Measurements from ENCODE around the gene OR1F1.

OR1F1 gene

DNA sequence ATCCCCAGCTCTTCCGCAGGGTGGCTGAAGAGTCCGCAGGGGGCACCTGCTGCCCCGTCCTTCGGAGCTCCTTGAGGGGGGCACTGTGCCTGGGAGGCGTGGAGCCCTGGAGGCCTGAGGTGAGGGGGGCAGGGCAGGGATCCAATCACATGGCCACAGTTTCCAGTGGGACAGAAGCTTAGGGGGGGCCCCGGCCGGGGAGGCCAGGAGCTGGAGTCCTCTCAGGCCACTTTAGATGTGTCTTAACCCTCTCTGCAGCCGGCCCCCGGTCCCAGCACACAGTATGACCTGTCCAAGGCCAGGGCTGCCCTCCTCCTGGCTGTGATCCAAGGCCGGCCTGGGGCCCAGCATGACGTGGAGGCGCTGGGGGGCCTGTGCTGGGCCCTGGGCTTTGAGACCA is 42.3 kb upstream of the OR1F1 start:
- DNase-seq (ENCODE audit: low read depth in 1 of 2, low spot score in 1 of 2) = no peak
- no peak for TF ChIP-seq JUND (IDR thresholded peaks at IDR 0.05; ENCODE audit: low read depth)
- in situ Hi-C loops (cut with HindIII; ENCODE audit: low pct_unique_long_range_greater_than_20kb, low sequenced_read_pairs) = no loop called here

DNA sequence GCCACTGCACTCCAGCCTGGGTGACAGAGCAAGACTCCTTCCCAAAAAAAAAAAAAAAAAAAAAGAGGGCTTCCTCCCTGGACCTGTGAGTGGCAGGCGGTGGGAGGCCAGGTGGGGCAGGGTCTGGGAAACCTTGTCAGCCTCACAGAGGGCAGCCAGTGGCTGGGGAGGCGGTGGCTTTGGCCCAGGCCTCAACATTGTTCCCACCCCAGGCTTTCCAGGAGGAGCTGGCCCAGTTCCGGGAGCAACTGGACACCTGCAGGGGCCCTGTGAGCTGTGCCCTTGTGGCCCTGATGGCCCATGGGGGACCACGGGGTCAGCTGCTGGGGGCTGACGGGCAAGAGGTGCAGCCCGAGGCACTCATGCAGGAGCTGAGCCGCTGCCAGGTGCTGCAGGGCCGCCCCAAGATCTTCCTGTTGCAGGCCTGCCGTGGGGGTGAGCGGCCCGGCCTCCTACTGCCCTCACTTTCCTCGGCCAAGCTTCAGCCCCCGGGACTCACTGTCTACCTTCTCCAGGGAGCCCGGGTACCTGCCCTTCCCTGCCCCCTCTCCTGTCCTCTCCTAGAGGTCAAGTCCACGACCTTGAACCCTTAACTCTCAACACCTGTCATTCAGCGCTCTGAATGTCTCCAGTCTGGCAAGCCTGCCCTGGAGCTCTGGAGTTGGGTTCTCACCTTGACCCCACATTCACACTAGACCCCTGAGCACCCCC is 40.8 kb upstream of the OR1F1 start:
- TF ChIP-seq JUND (IDR thresholded peaks at IDR 0.05; ENCODE audit: low read depth) = no peak
- in situ Hi-C loops (cut with HindIII; ENCODE audit: low pct_unique_long_range_greater_than_20kb, low sequenced_read_pairs) = no loop called here
- no peak for DNase-seq (ENCODE audit: low read depth in 1 of 2, low spot score in 1 of 2)

DNA sequence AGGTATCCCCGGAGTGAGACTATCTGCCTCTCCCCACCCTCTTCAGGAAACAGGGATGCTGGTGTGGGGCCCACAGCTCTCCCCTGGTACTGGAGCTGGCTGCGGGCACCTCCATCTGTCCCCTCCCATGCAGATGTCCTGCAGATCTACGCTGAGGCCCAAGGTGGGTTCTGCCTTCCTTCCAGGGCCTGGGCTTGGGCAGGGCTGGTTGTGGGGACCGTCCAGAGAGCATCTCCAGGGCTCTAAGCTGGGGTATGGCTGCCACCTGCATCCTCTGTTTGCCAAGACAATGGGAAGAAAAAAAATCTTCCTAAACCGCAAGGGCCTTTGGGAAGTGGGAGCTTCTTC is 40.3 kb upstream of the OR1F1 start:
- no peak for TF ChIP-seq JUND (IDR thresholded peaks at IDR 0.05; ENCODE audit: low read depth)
- in situ Hi-C loops (cut with HindIII; ENCODE audit: low pct_unique_long_range_greater_than_20kb, low sequenced_read_pairs) = no loop called here
- DNase-seq (ENCODE audit: low read depth in 1 of 2, low spot score in 1 of 2) = no peak

DNA sequence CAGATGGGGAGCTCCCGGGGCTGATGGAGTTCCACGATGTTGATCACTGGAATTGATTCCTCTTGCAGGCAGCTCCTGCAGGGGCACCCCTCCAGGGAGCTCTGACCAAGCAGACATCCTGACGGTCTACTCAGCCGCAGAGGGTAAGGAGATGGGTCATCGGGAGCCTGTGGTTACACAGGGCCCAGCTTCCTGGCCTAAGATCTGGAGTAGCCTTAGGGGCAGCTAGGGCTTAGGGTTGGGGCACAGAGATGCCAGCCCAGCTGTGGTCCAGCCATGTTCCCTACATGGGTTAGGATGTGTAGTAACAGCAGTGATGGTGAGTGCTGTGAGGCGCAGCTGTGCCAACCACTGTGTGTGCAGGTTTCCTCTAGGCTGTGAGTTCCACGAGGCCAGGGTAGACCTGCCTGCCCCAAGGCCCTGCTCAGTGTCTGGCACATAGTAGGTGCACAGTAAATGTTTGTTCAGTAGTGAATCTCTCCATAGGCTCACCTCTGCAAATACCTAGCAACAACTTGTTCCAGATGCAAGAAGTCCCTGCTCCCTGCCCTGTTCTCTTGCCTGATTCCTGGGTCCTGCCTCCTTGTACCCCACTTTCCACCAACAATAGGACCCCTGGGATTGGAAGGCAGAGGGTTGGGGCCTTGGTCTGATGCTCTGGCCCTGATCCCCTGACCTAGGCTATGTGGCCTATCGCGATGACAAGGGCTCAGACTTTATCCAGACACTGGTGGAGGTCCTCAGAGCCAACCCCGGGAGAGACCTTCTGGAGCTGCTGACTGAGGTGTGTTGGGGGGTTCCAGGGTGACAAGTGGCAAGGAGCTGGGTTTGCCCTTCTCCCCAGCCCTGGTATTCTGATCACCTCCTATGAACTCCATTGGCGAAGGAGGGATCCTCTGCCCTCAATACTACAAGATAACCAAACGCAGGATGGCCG is 39.5 kb upstream of the OR1F1 start:
- no peak for DNase-seq (ENCODE audit: low read depth in 1 of 2, low spot score in 1 of 2)
- in situ Hi-C loops (cut with HindIII; ENCODE audit: low pct_unique_long_range_greater_than_20kb, low sequenced_read_pairs) = no loop called here
- TF ChIP-seq JUND (IDR thresholded peaks at IDR 0.05; ENCODE audit: low read depth) = no peak

DNA sequence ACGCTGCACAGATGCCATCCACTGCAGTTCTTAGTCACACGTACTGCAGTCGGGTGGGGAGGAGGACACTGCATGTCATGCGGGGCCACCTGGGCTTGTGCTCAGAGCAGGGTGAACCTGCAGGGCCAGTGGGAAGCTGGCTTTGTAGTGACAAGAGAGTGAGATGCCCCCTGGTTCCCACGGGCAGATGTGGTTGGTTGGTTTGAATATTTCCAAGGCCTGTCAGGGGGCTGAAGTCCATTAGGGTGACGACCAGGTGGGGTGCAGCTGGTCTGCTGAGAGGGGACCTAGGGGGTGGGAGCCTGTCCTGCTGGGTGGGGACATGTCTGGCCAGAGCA is 38.8 kb upstream of the OR1F1 start:
- no peak for TF ChIP-seq JUND (IDR thresholded peaks at IDR 0.05; ENCODE audit: low read depth)
- in situ Hi-C loops (cut with HindIII; ENCODE audit: low pct_unique_long_range_greater_than_20kb, low sequenced_read_pairs) = no loop called here
- DNase-seq (ENCODE audit: low read depth in 1 of 2, low spot score in 1 of 2) = no peak

DNA sequence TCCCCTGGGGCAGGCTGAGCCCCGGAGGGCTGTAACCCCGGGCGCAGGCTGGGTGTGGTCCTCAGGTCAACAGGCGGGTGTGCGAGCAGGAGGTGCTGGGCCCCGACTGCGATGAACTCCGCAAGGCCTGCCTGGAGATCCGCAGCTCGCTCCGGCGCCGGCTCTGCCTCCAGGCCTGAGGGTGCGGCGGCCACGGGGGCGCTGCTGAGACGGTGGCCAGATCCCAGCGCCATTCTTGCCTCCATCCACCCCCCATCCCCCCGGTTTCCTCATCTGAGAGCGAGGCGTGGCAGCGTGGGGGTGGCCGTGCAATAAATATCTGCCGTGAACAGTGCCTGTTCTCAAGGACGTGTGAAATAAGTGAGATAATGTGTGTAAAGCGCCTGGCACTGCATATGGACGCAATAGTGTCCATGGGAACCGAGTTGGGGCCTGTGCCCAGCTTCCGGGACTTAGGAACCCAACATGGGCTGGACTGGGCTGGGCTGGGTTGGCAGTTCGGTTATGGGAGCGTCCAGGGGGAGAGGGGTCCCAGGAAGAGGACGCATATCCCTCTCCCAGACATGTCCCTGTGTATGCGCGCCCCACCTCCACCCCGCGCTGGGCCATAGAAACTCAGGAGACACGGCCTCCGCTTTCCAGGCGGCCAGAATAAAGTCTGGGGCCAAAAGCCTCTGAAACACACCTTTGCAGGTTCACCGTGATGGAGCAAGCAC is 38.2 kb upstream of the OR1F1 start:
- in situ Hi-C loops (cut with HindIII; ENCODE audit: low pct_unique_long_range_greater_than_20kb, low sequenced_read_pairs) = no loop called here
- DNase-seq (ENCODE audit: low read depth in 1 of 2, low spot score in 1 of 2) = peak; percentile 38 to 58
- TF ChIP-seq JUND (IDR thresholded peaks at IDR 0.05; ENCODE audit: low read depth) = no peak

DNA sequence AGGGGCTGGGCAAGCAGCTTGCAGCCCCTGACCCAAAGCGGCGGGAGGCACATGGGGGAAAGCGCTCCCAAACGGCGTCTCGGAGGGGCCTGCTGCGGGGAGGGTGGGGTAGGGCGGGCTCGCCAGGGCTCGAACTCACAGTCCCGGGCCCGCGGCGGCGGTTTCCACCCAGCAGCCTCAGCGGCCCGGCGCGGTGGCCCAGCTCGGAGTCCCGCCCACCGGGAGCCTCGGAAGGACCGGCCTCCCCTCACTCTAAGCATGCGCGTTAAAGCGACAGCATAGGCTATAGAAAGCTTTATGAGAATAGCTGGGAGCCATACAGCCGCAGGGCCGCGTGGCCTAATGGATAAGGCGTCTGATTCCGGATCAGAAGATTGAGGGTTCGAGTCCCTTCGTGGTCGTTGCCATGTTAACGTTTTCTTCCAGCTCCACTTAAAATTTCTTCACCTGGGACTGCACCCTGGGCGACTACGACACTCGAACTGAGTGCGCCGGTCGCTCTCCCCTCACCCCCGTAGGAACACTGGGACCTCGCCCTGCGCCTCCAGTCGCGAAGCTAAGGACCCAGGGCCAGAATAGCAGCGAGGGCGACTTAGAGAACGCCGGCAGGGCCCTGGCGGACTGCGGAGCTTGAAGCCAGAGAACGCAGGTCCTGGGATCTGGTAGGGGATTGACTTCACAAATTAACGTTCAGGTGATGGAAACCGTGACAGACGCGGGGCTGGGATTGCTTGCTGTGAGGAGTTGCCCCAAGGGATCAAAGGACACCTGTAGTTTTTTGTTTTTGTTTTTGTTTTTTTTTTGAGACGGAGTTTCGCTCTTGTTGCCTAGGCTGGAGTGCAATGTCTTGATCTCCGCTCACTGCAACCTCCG is 37.4 kb upstream of the OR1F1 start:
- DNase-seq (ENCODE audit: low read depth in 1 of 2, low spot score in 1 of 2) = peak; percentile 90 to 97
- in situ Hi-C loops (cut with HindIII; ENCODE audit: low pct_unique_long_range_greater_than_20kb, low sequenced_read_pairs) = no loop called here

DNA sequence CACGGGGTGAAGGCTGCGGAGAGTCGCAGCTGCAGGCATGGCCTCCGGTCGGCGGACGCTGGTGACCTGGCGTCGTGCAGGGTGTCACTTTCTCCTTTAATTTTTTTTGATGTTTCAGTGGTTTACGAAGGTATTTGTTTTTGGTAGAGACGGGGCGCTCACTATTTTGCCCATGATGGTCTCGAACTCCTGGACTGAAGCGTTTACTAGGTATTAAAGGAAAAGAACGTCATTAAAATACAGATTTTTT is 36.1 kb upstream of the OR1F1 start:
- TF ChIP-seq JUND (IDR thresholded peaks at IDR 0.05; ENCODE audit: low read depth) = no peak
- in situ Hi-C loops (cut with HindIII; ENCODE audit: low pct_unique_long_range_greater_than_20kb, low sequenced_read_pairs) = no loop called here
- DNase-seq (ENCODE audit: low read depth in 1 of 2, low spot score in 1 of 2) = no peak

More for the DNA sequence above, 37.4 kb upstream of the OR1F1 start:
- TF ChIP-seq JUND (IDR thresholded peaks at IDR 0.05; ENCODE audit: low read depth) = no peak

DNA sequence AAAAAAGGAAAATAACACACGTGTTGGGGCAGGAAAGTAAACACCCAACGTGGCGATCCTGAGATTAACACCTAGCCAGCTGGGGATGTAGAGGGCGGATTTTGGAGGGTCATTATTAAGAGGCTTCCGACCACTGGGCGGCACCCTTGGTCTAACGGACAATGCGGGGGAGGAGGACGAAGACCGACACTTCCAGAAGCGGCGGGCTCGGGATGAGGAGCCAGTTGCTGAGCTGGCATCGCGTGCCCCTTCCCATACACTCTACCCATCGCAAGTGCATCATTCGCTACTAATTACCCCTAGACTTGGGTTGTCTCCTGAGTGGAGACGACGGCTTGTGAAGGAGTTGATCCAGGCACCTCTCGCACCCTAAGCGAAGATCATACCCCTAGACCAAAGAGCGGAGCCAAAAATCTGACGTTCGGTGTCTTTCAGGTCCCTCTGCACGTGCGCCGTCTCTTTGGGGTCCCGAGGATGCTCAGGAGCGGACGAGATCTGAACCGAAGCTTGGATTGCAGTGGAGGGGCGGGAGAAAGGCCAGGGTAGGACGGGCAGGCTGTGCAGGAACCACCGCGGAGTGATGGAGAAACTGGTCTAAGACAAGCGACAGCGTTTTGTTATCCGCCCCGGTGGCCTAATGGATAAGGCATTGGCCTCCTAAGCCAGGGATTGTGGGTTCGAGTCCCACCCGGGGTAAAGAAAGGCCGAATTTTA is 35.6 kb upstream of the OR1F1 start:
- no peak for TF ChIP-seq JUND (IDR thresholded peaks at IDR 0.05; ENCODE audit: low read depth)
- peak in 1 of 2 experiments; percentile 45 for DNase-seq (ENCODE audit: low read depth in 1 of 2, low spot score in 1 of 2)
- in situ Hi-C loops (cut with HindIII; ENCODE audit: low pct_unique_long_range_greater_than_20kb, low sequenced_read_pairs) = no loop called here

DNA sequence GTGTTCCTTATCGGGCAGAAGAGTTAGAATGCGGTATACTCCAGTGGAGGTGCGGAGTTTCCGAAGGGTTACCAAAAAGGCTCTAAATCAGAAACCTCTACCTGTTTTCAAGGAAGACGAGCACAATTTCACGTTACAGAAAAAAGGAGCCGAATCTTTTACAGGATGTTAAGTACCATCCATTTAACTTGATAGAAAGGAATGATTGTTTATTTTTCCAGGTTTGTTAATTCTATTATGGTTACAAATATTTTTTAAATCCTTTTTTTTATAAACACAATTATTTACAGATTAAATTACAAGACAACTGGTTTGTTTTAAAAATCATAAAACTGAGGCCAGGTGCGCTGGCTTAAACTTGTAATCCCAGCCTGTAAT is 35.0 kb upstream of the OR1F1 start:
- no peak for DNase-seq (ENCODE audit: low read depth in 1 of 2, low spot score in 1 of 2)
- TF ChIP-seq JUND (IDR thresholded peaks at IDR 0.05; ENCODE audit: low read depth) = no peak
- in situ Hi-C loops (cut with HindIII; ENCODE audit: low pct_unique_long_range_greater_than_20kb, low sequenced_read_pairs) = no loop called here

DNA sequence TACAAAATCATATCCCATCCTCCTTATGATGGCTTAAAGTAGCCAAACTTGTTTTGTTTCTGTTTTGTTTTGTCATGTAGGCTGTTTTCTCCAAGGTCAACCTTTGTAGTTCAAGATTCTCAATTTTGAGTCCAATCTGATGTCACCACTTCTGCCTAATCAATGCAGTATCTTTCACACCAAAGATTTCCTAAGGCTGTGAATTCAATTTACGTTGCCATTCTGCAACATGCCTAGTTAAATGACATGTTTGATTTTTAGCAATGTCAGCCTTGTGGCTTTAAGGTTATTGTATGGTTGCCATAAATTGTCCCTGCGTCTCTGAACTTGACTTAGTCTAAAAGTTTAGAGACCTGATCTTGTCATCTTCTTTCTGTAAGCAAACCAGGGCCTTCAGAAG is 32.8 kb upstream of the OR1F1 start:
- DNase-seq (ENCODE audit: low read depth in 1 of 2, low spot score in 1 of 2) = no peak
- in situ Hi-C loops (cut with HindIII; ENCODE audit: low pct_unique_long_range_greater_than_20kb, low sequenced_read_pairs) = no loop called here
- TF ChIP-seq JUND (IDR thresholded peaks at IDR 0.05; ENCODE audit: low read depth) = no peak

DNA sequence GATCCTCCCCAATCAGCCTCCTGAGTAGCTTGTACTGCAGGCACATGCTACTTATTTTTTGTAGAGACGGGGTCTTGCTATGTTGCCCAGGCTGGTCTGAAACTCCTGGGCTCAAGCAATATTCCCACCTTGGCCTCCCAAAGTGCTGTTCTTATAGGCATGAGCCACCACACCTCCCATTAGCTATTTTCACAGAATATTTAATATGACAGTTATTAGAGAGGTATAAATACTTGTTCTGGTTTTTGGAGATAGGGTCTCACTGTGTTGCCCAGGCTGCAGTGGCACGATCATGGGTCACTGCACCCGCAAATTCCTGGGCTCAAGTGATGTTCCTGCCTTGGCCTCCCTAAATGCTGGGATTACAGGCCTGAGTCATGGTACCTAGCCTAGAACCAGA is 32.0 kb upstream of the OR1F1 start:
- no peak for DNase-seq (ENCODE audit: low read depth in 1 of 2, low spot score in 1 of 2)
- TF ChIP-seq JUND (IDR thresholded peaks at IDR 0.05; ENCODE audit: low read depth) = no peak
- in situ Hi-C loops (cut with HindIII; ENCODE audit: low pct_unique_long_range_greater_than_20kb, low sequenced_read_pairs) = no loop called here
